ENCODE data around the gene ENC1.

- no peak for TF ChIP-seq POLR2AphosphoS5 (IDR thresholded peaks at IDR 0.05; ENCODE audit: borderline replicate concordance, low read depth, low read length)
- TF ChIP-seq EZH2 (IDR thresholded peaks at IDR 0.05): no peak
- no peak for TF ChIP-seq FOXP2 (optimal IDR thresholded peaks at IDR 0.05; ENCODE audit: control extremely low read depth, extremely low read length, insufficient read depth)
Measured at GRCh38 chr5:74634611-74635286, 5.8 kb downstream of the ENC1 start.
